SK-N-SH treated with all-trans-retinoic acid at 6 μM for 48 hours (cell line): ENCODE measurements around the gene KRTAP10-1.

Experiments
- ARNTL ChIP-seq: fragments of 450-650 bp; formaldehyde crosslinking; IDR thresholded peaks from 2 replicates; pipeline ENCODE4 v1.5.0; 2020; ENCODE audit warnings: low read depth, mild to moderate bottlenecking, moderate library complexity, borderline replicate concordance
- BACH2 ChIP-seq: fragments of 250-450 bp; sonication (Bioruptor Pico); IDR thresholded peaks from 2 replicates; pipeline ENCODE4 v1.9.0; 2021; ENCODE audit warnings: mild to moderate bottlenecking, borderline replicate concordance
- ESRRG ChIP-seq: fragments of 250-450 bp; sonication (Bioruptor Pico); IDR thresholded peaks from 2 replicates; pipeline ENCODE4 v1.6.1; 2021; ENCODE audit warnings: mild to moderate bottlenecking
- PPARA ChIP-seq: fragments of 250-450 bp; sonication (Bioruptor Pico); IDR thresholded peaks from 2 replicates; pipeline ENCODE4 v1.5.0; 2020; ENCODE audit warnings: mild to moderate bottlenecking, borderline replicate concordance
- RARB ChIP-seq: fragments of 250-450 bp; sonication (Bioruptor Pico); IDR thresholded peaks from 2 replicates; pipeline ENCODE4 v1.8.0; 2021; ENCODE audit warnings: mild to moderate bottlenecking, moderate library complexity
- TCF4 ChIP-seq: fragments of 250-450 bp; sonication (Bioruptor Pico); IDR thresholded peaks from 2 replicates; pipeline ENCODE4 v1.8.0; 2021; ENCODE audit warnings: mild to moderate bottlenecking, moderate library complexity, borderline replicate concordance
- ZC3H10 ChIP-seq: fragments of 250-450 bp; sonication (Bioruptor Pico); IDR thresholded peaks from 2 replicates; pipeline ENCODE4 v1.5.1; 2021; ENCODE audit warnings: mild to moderate bottlenecking, moderate library complexity
- ZNF565 ChIP-seq: fragments of 450-650 bp; formaldehyde crosslinking; conservative IDR thresholded peaks from 2 replicates; pipeline ENCODE4 v1.5.0; 2020; ENCODE audit warnings: low read depth, mild to moderate bottlenecking, moderate library complexity
- ZNF70 ChIP-seq: fragments of 450-650 bp; formaldehyde crosslinking; IDR thresholded peaks from 2 replicates; pipeline ENCODE4 v1.5.0; 2020; ENCODE audit warnings: mild to moderate bottlenecking, moderate library complexity
- ZNF8 ChIP-seq: fragments of 450-650 bp; formaldehyde crosslinking; IDR thresholded peaks from 2 replicates; pipeline ENCODE4 v1.5.0; 2020; ENCODE audit warnings: mild to moderate bottlenecking, moderate library complexity
- TF ChIP-seq, protein P1 (sequence below): fragments of 250-450 bp; sonication (Bioruptor Pico); IDR thresholded peaks from 2 replicates; pipeline ENCODE4 v1.5.1; 2020; ENCODE audit warnings: low read depth, mild to moderate bottlenecking, moderate library complexity
- TF ChIP-seq, protein P2 (sequence below): fragments of 250-450 bp; sonication (Bioruptor Pico); IDR thresholded peaks from 2 replicates; pipeline ENCODE4 v1.8.0; 2020; ENCODE audit warnings: mild to moderate bottlenecking, moderate library complexity, borderline replicate concordance
- TF ChIP-seq, protein P3 (sequence below): fragments of 250-450 bp; sonication (Bioruptor Pico); IDR thresholded peaks from 2 replicates; pipeline ENCODE4 v1.5.0; 2020; ENCODE audit warnings: mild to moderate bottlenecking, moderate library complexity

DNA sequence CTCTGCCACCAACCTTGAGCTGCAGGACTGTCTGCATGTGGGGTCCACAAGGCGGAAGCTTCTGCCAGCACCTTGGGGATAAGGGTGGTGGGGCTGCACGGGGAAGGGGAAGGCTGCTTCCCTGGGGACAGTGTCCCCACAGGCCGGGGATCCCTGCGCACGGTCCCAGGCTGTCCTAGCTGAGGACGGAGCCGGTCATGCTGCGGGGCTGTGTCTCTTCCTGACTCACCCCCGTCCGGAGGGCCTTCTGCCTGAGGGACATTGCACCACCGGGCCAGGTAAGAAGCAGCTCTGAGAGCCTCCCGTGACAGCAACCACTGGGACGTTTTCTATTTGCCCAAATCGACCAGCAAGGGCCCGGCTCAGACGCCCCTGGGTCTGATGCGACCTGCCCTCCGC, 29.9 kb downstream of the KRTAP10-1 start:
- TF ChIP-seq, protein P1, sequence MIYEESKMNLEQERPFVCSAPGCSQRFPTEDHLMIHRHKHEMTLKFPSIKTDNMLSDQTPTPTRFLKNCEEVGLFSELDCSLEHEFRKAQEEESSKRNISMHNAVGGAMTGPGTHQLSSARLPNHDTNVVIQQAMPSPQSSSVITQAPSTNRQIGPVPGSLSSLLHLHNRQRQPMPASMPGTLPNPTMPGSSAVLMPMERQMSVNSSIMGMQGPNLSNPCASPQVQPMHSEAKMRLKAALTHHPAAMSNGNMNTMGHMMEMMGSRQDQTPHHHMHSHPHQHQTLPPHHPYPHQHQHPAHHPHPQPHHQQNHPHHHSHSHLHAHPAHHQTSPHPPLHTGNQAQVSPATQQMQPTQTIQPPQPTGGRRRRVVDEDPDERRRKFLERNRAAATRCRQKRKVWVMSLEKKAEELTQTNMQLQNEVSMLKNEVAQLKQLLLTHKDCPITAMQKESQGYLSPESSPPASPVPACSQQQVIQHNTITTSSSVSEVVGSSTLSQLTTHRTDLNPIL, result no peak
- TF ChIP-seq ZNF70 (CRISPR knock-in tag) (no peak), ARNTL (CRISPR knock-in tag) (no peak), PPARA (CRISPR knock-in tag) (no peak), TCF4 (CRISPR knock-in tag) (no peak), ZC3H10 (no peak), BACH2 (no peak), RARB (no peak), ZNF565 (CRISPR knock-in tag) (no peak), ZNF8 (CRISPR knock-in tag) (no peak), ESRRG (CRISPR knock-in tag) (no peak)
- TF ChIP-seq, protein P2, sequence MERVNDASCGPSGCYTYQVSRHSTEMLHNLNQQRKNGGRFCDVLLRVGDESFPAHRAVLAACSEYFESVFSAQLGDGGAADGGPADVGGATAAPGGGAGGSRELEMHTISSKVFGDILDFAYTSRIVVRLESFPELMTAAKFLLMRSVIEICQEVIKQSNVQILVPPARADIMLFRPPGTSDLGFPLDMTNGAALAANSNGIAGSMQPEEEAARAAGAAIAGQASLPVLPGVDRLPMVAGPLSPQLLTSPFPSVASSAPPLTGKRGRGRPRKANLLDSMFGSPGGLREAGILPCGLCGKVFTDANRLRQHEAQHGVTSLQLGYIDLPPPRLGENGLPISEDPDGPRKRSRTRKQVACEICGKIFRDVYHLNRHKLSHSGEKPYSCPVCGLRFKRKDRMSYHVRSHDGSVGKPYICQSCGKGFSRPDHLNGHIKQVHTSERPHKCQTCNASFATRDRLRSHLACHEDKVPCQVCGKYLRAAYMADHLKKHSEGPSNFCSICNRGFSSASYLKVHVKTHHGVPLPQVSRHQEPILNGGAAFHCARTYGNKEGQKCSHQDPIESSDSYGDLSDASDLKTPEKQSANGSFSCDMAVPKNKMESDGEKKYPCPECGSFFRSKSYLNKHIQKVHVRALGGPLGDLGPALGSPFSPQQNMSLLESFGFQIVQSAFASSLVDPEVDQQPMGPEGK (CRISPR knock-in tag), result no peak
- TF ChIP-seq, protein P3, sequence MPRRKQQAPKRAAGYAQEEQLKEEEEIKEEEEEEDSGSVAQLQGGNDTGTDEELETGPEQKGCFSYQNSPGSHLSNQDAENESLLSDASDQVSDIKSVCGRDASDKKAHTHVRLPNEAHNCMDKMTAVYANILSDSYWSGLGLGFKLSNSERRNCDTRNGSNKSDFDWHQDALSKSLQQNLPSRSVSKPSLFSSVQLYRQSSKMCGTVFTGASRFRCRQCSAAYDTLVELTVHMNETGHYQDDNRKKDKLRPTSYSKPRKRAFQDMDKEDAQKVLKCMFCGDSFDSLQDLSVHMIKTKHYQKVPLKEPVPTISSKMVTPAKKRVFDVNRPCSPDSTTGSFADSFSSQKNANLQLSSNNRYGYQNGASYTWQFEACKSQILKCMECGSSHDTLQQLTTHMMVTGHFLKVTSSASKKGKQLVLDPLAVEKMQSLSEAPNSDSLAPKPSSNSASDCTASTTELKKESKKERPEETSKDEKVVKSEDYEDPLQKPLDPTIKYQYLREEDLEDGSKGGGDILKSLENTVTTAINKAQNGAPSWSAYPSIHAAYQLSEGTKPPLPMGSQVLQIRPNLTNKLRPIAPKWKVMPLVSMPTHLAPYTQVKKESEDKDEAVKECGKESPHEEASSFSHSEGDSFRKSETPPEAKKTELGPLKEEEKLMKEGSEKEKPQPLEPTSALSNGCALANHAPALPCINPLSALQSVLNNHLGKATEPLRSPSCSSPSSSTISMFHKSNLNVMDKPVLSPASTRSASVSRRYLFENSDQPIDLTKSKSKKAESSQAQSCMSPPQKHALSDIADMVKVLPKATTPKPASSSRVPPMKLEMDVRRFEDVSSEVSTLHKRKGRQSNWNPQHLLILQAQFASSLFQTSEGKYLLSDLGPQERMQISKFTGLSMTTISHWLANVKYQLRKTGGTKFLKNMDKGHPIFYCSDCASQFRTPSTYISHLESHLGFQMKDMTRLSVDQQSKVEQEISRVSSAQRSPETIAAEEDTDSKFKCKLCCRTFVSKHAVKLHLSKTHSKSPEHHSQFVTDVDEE (CRISPR knock-in tag), result no peak
